UCSD-AML1 (cell line): ENCODE measurements around the gene SESTD1.
"Not testable (repeated sequence)": the region's sequence is repeated elsewhere in the genome, so short reads cannot be mapped to it uniquely, and the experiment has no call there.

Experiments
- DNase-seq: peaks from one replicate; lab custom pipeline; 2025; ENCODE audit not compliant: unreplicated experiment; lab: John Stamatoyannopoulos, UW

Gene SESTD1

GRCh38 chr2:179266271-179266670 lies 1.6 kb upstream of the SESTD1 start:
- no peak for DNase-seq

GRCh38 chr2:179265082-179265510 lies 464 bp upstream of the SESTD1 start:
- DNase-seq = no peak

GRCh38 chr2:179263446-179264367 lies 925 bp downstream of the SESTD1 start:
- DNase-seq = peak; percentile 50

GRCh38 chr2:179263015-179263414 lies 1.6 kb downstream of the SESTD1 start:
- DNase-seq = no peak

GRCh38 chr2:179262077-179262660 lies 2.5 kb downstream of the SESTD1 start:
- no peak for DNase-seq

- no peak for DNase-seq
These were observed 3.3 kb downstream of the SESTD1 start for GRCh38 chr2:179261151-179261825.

- no peak for DNase-seq
These were observed 4.4 kb downstream of the SESTD1 start for GRCh38 chr2:179260224-179260623.

- DNase-seq = no peak
These were observed 9.5 kb downstream of the SESTD1 start for GRCh38 chr2:179255129-179255528.

- DNase-seq = no peak
These were observed 11.4 kb downstream of the SESTD1 start for GRCh38 chr2:179253226-179253625.

- no peak for DNase-seq
These were observed 12.2 kb downstream of the SESTD1 start for GRCh38 chr2:179252423-179252822.

- DNase-seq = no peak
These were observed 12.8 kb downstream of the SESTD1 start for GRCh38 chr2:179251870-179252269.

GRCh38 chr2:179250848-179251504 lies 13.7 kb downstream of the SESTD1 start:
- no peak for DNase-seq

GRCh38 chr2:179250095-179250494 lies 14.5 kb downstream of the SESTD1 start:
- no peak for DNase-seq

- no peak for DNase-seq
These were observed 16.6 kb downstream of the SESTD1 start for GRCh38 chr2:179248024-179248348.

GRCh38 chr2:179247318-179248023 lies 17.2 kb downstream of the SESTD1 start:
- no peak for DNase-seq

- DNase-seq = not testable (repeated sequence)
These were observed 18.8 kb downstream of the SESTD1 start for GRCh38 chr2:179245843-179246242.

- DNase-seq = no peak
These were observed 21.6 kb downstream of the SESTD1 start for GRCh38 chr2:179243046-179243445.

GRCh38 chr2:179240481-179241451 lies 23.9 kb downstream of the SESTD1 start:
- DNase-seq = no peak

GRCh38 chr2:179239838-179240237 lies 24.8 kb downstream of the SESTD1 start:
- no peak for DNase-seq

GRCh38 chr2:179239195-179239594 lies 25.4 kb downstream of the SESTD1 start:
- no peak for DNase-seq
